Activated T-cell treated with anti-CD3 and anti-CD28 coated beads, Interleukin-2, amount 50 U/mL, for 72 hours (primary cell): ENCODE results near the gene ENDOU. TPM values are rescaled to one million over a fixed set of nuclear protein-coding genes. Genes with fewer than 3 reads are reported as not detected.
A peak's percentile ranks its signal among the peaks of the same experiment; 100 is the strongest.

ENCODE experiments used
- ATAC-seq, 2 donors: fragments of 150-1000 bp; cut with Tn5 transposase; replicated peaks in 1 of 2; 2 replicates each; pipeline ENCODE4 v1.10.0; 2021; ENCODE audit warnings: moderate library complexity in 2 of 2, mild to moderate bottlenecking in 1 of 2
- DNase-seq, 2 donors: peaks; one replicate each; pipeline ENCODE4 v3.0.0; 2021 to 2022; ENCODE audit warnings: mixed read lengths in 1 of 2
- H3K27ac Mint-ChIP-seq: one replicate; pipeline ENCODE4 v1.8.0; 2022; ENCODE audit warnings: mild to moderate bottlenecking, moderate library complexity, mixed read lengths
- H3K27me3 Mint-ChIP-seq: one replicate; pipeline ENCODE4 v1.8.0; 2022; ENCODE audit warnings: low read depth, mixed read lengths
- H3K36me3 Mint-ChIP-seq, 2 donors: one replicate each; pipeline ENCODE4 v1.8.0; 2022; ENCODE audit warnings: mixed read lengths in 2 of 2, mild to moderate bottlenecking in 1 of 2; ENCODE audit not compliant: insufficient read depth in 2 of 2
- H3K4me1 Mint-ChIP-seq: one replicate; pipeline ENCODE4 v1.8.0; 2022; ENCODE audit warnings: low read depth, mixed read lengths
- H3K4me3 Mint-ChIP-seq, 2 donors: one replicate each; pipeline ENCODE4 v1.8.0; 2022; ENCODE audit warnings: mild to moderate bottlenecking in 2 of 2, mixed read lengths in 2 of 2, moderate library complexity in 2 of 2
- H3K9me3 Mint-ChIP-seq, 2 donors: one replicate each; pipeline ENCODE4 v1.8.0; 2022; ENCODE audit warnings: mixed read lengths in 2 of 2
- total RNA-seq, 2 donors: library from RNA; stranded (reverse); gene quantifications; one replicate each; pipeline ENCODE4 v1.2.3, GENCODE V29; 2022

Gene ENDOU
- total RNA-seq, 2 donors from 2014 or later: 0.26 to 0.44 TPM

GRCh38 chr12:47745485-47746041 lies 20.3 kb upstream of the ENDOU start:
- no peak overlapping the region for H3K27ac Mint-ChIP-seq
- DNase-seq: no peak
- H3K36me3 Mint-ChIP-seq: no peaks in the 10 kb centered on the region
- H3K4me1 Mint-ChIP-seq: peaks cover 19% of the 10 kb centered on the region
- H3K4me3 Mint-ChIP-seq: no peak overlapping the region
- no peak for ATAC-seq
- peaks cover 8% of the 10 kb centered on the region for H3K27me3 Mint-ChIP-seq
- H3K9me3 Mint-ChIP-seq: no peaks in the 10 kb centered on the region

GRCh38 chr12:47744778-47745436 lies 19.6 kb upstream of the ENDOU start:
- ATAC-seq: no peak
- no peak for DNase-seq
- Mint-ChIP-seq H3K27me3 (peaks cover 8% of the 10 kb centered on the region), H3K4me3 (no peak overlapping the region), H3K36me3 (no peaks in the 10 kb centered on the region), H3K27ac (no peak overlapping the region), H3K9me3 (no peaks in the 10 kb centered on the region), H3K4me1 (peaks cover 19% of the 10 kb centered on the region)

- Mint-ChIP-seq H3K9me3 (no peaks in the 10 kb centered on the region), H3K36me3 (no peaks in the 10 kb centered on the region), H3K4me3 (no peak overlapping the region), H3K27ac (no peak overlapping the region), H3K4me1 (peaks cover 26% of the 10 kb centered on the region), H3K27me3 (peaks cover 8% of the 10 kb centered on the region)
- DNase-seq (peak; percentile 59 to 60), ATAC-seq (peak in 1 of 2 donors; percentile 42)
These were observed 18.8 kb upstream of the ENDOU start for GRCh38 chr12:47744005-47744651.

- DNase-seq: no peak
- no peak for ATAC-seq
- H3K4me3 Mint-ChIP-seq: no peak overlapping the region
- peaks cover 26% of the 10 kb centered on the region for H3K4me1 Mint-ChIP-seq
- no peak overlapping the region for H3K27ac Mint-ChIP-seq
- H3K27me3 Mint-ChIP-seq: peaks cover 8% of the 10 kb centered on the region
- H3K36me3 Mint-ChIP-seq: no peaks in the 10 kb centered on the region
- H3K9me3 Mint-ChIP-seq: no peaks in the 10 kb centered on the region
These were observed 18.1 kb upstream of the ENDOU start for GRCh38 chr12:47743311-47743860.

GRCh38 chr12:47742253-47742825 lies 17.0 kb upstream of the ENDOU start:
- Mint-ChIP-seq H3K4me1 (peaks cover 26% of the 10 kb centered on the region), H3K27me3 (peaks cover 8% of the 10 kb centered on the region), H3K4me3 (no peak overlapping the region), H3K9me3 (no peaks in the 10 kb centered on the region), H3K27ac (no peak overlapping the region), H3K36me3 (no peaks in the 10 kb centered on the region)
- DNase-seq: peak; percentile 75 to 84
- ATAC-seq: peak; percentile 54 to 62

- Mint-ChIP-seq H3K4me3 (peak overlapping the region in 1 of 2 donors; percentile 7), H3K27ac (no peak overlapping the region), H3K36me3 (no peaks in the 10 kb centered on the region), H3K27me3 (peaks cover 8% of the 10 kb centered on the region), H3K9me3 (no peaks in the 10 kb centered on the region), H3K4me1 (peaks cover 26% of the 10 kb centered on the region)
- ATAC-seq (peak; percentile 81 to 84), DNase-seq (peak; percentile 77 to 79)
These were observed 16.0 kb upstream of the ENDOU start for GRCh38 chr12:47741340-47741703.

- no peaks in the 10 kb centered on the region for H3K36me3 Mint-ChIP-seq
- no peaks in the 10 kb centered on the region for H3K9me3 Mint-ChIP-seq
- DNase-seq (no peak), ATAC-seq (no peak)
- peak overlapping the region in 1 of 2 donors; percentile 7 for H3K4me3 Mint-ChIP-seq
- no peak overlapping the region for H3K27ac Mint-ChIP-seq
- H3K4me1 Mint-ChIP-seq: peaks cover 26% of the 10 kb centered on the region
- H3K27me3 Mint-ChIP-seq: peaks cover 8% of the 10 kb centered on the region
These were observed 15.5 kb upstream of the ENDOU start for GRCh38 chr12:47740606-47741339.

- peaks cover 24% of the 10 kb centered on the region for H3K4me1 Mint-ChIP-seq
- H3K36me3 Mint-ChIP-seq: no peaks in the 10 kb centered on the region
- H3K4me3 Mint-ChIP-seq: no peak overlapping the region
- no peak for DNase-seq
- no peak for ATAC-seq
- H3K27ac Mint-ChIP-seq: no peak overlapping the region
- H3K27me3 Mint-ChIP-seq: peaks cover 6% of the 10 kb centered on the region
- no peaks in the 10 kb centered on the region for H3K9me3 Mint-ChIP-seq
These were observed 14.7 kb upstream of the ENDOU start for GRCh38 chr12:47739979-47740378.

- H3K9me3 Mint-ChIP-seq: no peaks in the 10 kb centered on the region
- H3K27me3 Mint-ChIP-seq: no peaks in the 10 kb centered on the region
- no peak for DNase-seq
- peaks cover 21% of the 10 kb centered on the region for H3K4me1 Mint-ChIP-seq
- no peak overlapping the region for H3K27ac Mint-ChIP-seq
- no peak overlapping the region for H3K4me3 Mint-ChIP-seq
- H3K36me3 Mint-ChIP-seq: no peaks in the 10 kb centered on the region
- no peak for ATAC-seq
These were observed 14.0 kb upstream of the ENDOU start for GRCh38 chr12:47739297-47739696.

GRCh38 chr12:47737936-47738594 lies 12.8 kb upstream of the ENDOU start:
- ATAC-seq (no peak), DNase-seq (no peak)
- Mint-ChIP-seq H3K36me3 (no peaks in the 10 kb centered on the region), H3K4me3 (no peak overlapping the region), H3K27me3 (no peaks in the 10 kb centered on the region), H3K4me1 (peaks cover 21% of the 10 kb centered on the region), H3K27ac (no peak overlapping the region), H3K9me3 (no peaks in the 10 kb centered on the region)

GRCh38 chr12:47736877-47737676 lies 11.8 kb upstream of the ENDOU start:
- peaks cover 16% of the 10 kb centered on the region for H3K4me1 Mint-ChIP-seq
- no peak for DNase-seq
- ATAC-seq: no peak
- H3K9me3 Mint-ChIP-seq: no peaks in the 10 kb centered on the region
- no peaks in the 10 kb centered on the region for H3K36me3 Mint-ChIP-seq
- H3K4me3 Mint-ChIP-seq: no peak overlapping the region
- no peaks in the 10 kb centered on the region for H3K27me3 Mint-ChIP-seq
- no peak overlapping the region for H3K27ac Mint-ChIP-seq

GRCh38 chr12:47736216-47736615 lies 10.9 kb upstream of the ENDOU start:
- Mint-ChIP-seq H3K27ac (no peak overlapping the region), H3K36me3 (no peaks in the 10 kb centered on the region), H3K4me3 (no peak overlapping the region), H3K4me1 (peaks cover 12% of the 10 kb centered on the region), H3K27me3 (no peaks in the 10 kb centered on the region), H3K9me3 (no peaks in the 10 kb centered on the region)
- ATAC-seq (no peak), DNase-seq (no peak)
